Stimulated activated naive CD8-positive, alpha-beta T cell treated with anti-CD3 and anti-CD28 coated beads, Interleukin-15, Interleukin-2, amounts not matched to agents 100 ng/mL and 50 ng/mL, for 24 hours (primary cell): ENCODE results near the gene GPS1.
A peak's percentile ranks its signal among the peaks of the same experiment; 100 is the strongest.

Source experiments
- H3K27ac Mint-ChIP-seq: one replicate; pipeline ENCODE4 v1.8.0; 2021; ENCODE audit warnings: mild to moderate bottlenecking, mixed read lengths
- H3K27me3 Mint-ChIP-seq: one replicate; pipeline ENCODE4 v1.8.0; 2021; ENCODE audit warnings: mixed read lengths
- H3K36me3 Mint-ChIP-seq: one replicate; pipeline ENCODE4 v1.8.0; 2021; ENCODE audit warnings: low read depth, mixed read lengths
- H3K4me1 Mint-ChIP-seq: one replicate; pipeline ENCODE4 v1.8.0; 2021; ENCODE audit warnings: low read depth, mixed read lengths
- H3K4me3 Mint-ChIP-seq: one replicate; pipeline ENCODE4 v1.8.0; 2021; ENCODE audit warnings: mild to moderate bottlenecking, mixed read lengths
- H3K9me3 Mint-ChIP-seq: one replicate; pipeline ENCODE4 v1.8.0; 2021; ENCODE audit warnings: mixed read lengths

The GPS1 gene

GRCh38 chr17:82053556-82054263 is 2.0 kb downstream of the GPS1 start:
- Mint-ChIP-seq H3K4me1 (peaks cover 18% of the 10 kb centered on the region), H3K27ac (no peak overlapping the region), H3K27me3 (no peaks in the 10 kb centered on the region), H3K4me3 (peak overlapping the region; percentile 86), H3K9me3 (no peaks in the 10 kb centered on the region), H3K36me3 (peaks cover 4% of the 10 kb centered on the region)

- H3K4me3 Mint-ChIP-seq: no peak overlapping the region
- no peaks in the 10 kb centered on the region for H3K27me3 Mint-ChIP-seq
- peaks cover 18% of the 10 kb centered on the region for H3K4me1 Mint-ChIP-seq
- H3K9me3 Mint-ChIP-seq: no peaks in the 10 kb centered on the region
- H3K27ac Mint-ChIP-seq: peak overlapping the region; percentile 31
- peaks cover 4% of the 10 kb centered on the region for H3K36me3 Mint-ChIP-seq
Measured at GRCh38 chr17:82054351-82055022, 2.8 kb downstream of the GPS1 start.

GRCh38 chr17:82055023-82055964 is 3.6 kb downstream of the GPS1 start:
- Mint-ChIP-seq H3K27ac (peak overlapping the region; percentile 31), H3K4me1 (peaks cover 17% of the 10 kb centered on the region), H3K27me3 (no peaks in the 10 kb centered on the region), H3K9me3 (no peaks in the 10 kb centered on the region), H3K36me3 (peaks cover 7% of the 10 kb centered on the region), H3K4me3 (no peak overlapping the region)

GRCh38 chr17:82055965-82056728 is 4.4 kb downstream of the GPS1 start:
- Mint-ChIP-seq H3K4me3 (no peak overlapping the region), H3K27ac (no peak overlapping the region), H3K4me1 (peaks cover 11% of the 10 kb centered on the region), H3K27me3 (no peaks in the 10 kb centered on the region), H3K9me3 (no peaks in the 10 kb centered on the region), H3K36me3 (peaks cover 7% of the 10 kb centered on the region)

GRCh38 chr17:82056729-82057621 is 5.3 kb downstream of the GPS1 start:
- Mint-ChIP-seq H3K9me3 (no peaks in the 10 kb centered on the region), H3K4me1 (peaks cover 11% of the 10 kb centered on the region), H3K4me3 (no peak overlapping the region), H3K27ac (no peak overlapping the region), H3K27me3 (no peaks in the 10 kb centered on the region), H3K36me3 (peaks cover 7% of the 10 kb centered on the region)

- Mint-ChIP-seq H3K36me3 (peaks cover 7% of the 10 kb centered on the region), H3K4me1 (peaks cover 3% of the 10 kb centered on the region), H3K27ac (no peak overlapping the region), H3K27me3 (no peaks in the 10 kb centered on the region), H3K9me3 (no peaks in the 10 kb centered on the region), H3K4me3 (no peak overlapping the region)
Measured at GRCh38 chr17:82058230-82058854, 6.6 kb downstream of the GPS1 start.

- H3K9me3 Mint-ChIP-seq: no peaks in the 10 kb centered on the region
- H3K36me3 Mint-ChIP-seq: peaks cover 7% of the 10 kb centered on the region
- no peaks in the 10 kb centered on the region for H3K27me3 Mint-ChIP-seq
- H3K27ac Mint-ChIP-seq: no peak overlapping the region
- H3K4me1 Mint-ChIP-seq: peaks cover 2% of the 10 kb centered on the region
- H3K4me3 Mint-ChIP-seq: no peak overlapping the region
Measured at GRCh38 chr17:82058855-82059249, 7.2 kb downstream of the GPS1 start.

GRCh38 chr17:82059272-82060000 is 7.7 kb downstream of the GPS1 start:
- H3K9me3 Mint-ChIP-seq: no peaks in the 10 kb centered on the region
- H3K27me3 Mint-ChIP-seq: no peaks in the 10 kb centered on the region
- H3K4me3 Mint-ChIP-seq: no peak overlapping the region
- H3K4me1 Mint-ChIP-seq: peaks cover 8% of the 10 kb centered on the region
- no peak overlapping the region for H3K27ac Mint-ChIP-seq
- peaks cover 7% of the 10 kb centered on the region for H3K36me3 Mint-ChIP-seq

GRCh38 chr17:82060001-82060380 is 8.3 kb downstream of the GPS1 start:
- no peak overlapping the region for H3K4me3 Mint-ChIP-seq
- no peaks in the 10 kb centered on the region for H3K9me3 Mint-ChIP-seq
- no peak overlapping the region for H3K27ac Mint-ChIP-seq
- H3K36me3 Mint-ChIP-seq: peaks cover 5% of the 10 kb centered on the region
- no peaks in the 10 kb centered on the region for H3K27me3 Mint-ChIP-seq
- peaks cover 9% of the 10 kb centered on the region for H3K4me1 Mint-ChIP-seq

GRCh38 chr17:82060614-82061013 is 8.9 kb downstream of the GPS1 start:
- Mint-ChIP-seq H3K27me3 (no peaks in the 10 kb centered on the region), H3K4me3 (no peak overlapping the region), H3K4me1 (peaks cover 9% of the 10 kb centered on the region), H3K36me3 (peaks cover 3% of the 10 kb centered on the region), H3K27ac (no peak overlapping the region), H3K9me3 (no peaks in the 10 kb centered on the region)

- Mint-ChIP-seq H3K27ac (no peak overlapping the region), H3K36me3 (peaks cover 3% of the 10 kb centered on the region), H3K4me3 (no peak overlapping the region), H3K9me3 (no peaks in the 10 kb centered on the region), H3K4me1 (peaks cover 12% of the 10 kb centered on the region), H3K27me3 (no peaks in the 10 kb centered on the region)
Measured at GRCh38 chr17:82061047-82061925, 9.6 kb downstream of the GPS1 start.
